ENCODE data around the gene ATP5PD.
"Not testable (repeated sequence)": the region's sequence is repeated elsewhere in the genome, so short reads cannot be mapped to it uniquely, and the experiment has no call there.

Gene ATP5PD

DNA sequence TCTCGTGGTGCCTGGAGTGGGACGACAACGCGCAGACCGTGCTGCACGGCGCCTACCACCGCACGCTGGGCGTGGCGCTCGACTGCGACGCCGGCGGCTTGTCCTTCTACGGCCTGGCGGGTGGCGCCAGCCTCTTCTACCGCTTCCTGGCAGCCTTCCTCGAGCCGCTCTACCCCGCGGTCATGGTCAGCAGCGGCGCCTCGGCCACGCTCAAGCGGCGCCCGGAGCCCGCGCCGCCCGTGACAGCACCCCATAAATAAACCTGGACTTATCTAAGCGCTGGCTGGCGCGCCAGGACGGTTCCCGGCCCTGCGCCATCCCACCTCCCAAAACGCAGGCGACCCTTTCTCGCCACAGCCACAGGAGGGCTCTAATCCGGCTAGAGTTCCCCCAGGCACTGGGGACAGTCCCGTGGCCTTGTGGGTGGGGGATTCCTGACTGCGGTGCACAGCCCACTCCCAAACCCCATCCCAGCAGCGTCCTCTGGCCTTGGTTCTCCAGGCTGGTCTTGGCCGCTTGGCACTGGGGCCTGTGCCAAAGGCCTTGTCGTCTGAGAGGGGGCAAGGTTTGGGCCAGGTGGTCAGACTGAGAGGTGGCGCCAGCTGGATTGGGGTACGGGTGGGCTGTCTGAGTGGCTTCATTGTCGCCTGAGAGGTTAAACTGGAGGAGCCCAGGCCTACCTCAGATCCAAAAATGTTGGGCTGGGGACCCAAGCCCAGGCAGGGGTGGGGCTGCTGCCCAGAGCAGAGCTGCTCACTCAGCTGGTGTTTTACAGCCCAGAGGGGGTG, 30.9 kb upstream of the ATP5PD start:
- no peak for DNase-seq (ENCODE audit: low read depth)

- no peak for DNase-seq (ENCODE audit: low read depth)
These were observed 30.3 kb upstream of the ATP5PD start for GRCh38 chr17:75077072-75077495.

GRCh38 chr17:75075597-75076336, 29.0 kb upstream of the ATP5PD start:
- no peak for DNase-seq (ENCODE audit: low read depth)

DNA sequence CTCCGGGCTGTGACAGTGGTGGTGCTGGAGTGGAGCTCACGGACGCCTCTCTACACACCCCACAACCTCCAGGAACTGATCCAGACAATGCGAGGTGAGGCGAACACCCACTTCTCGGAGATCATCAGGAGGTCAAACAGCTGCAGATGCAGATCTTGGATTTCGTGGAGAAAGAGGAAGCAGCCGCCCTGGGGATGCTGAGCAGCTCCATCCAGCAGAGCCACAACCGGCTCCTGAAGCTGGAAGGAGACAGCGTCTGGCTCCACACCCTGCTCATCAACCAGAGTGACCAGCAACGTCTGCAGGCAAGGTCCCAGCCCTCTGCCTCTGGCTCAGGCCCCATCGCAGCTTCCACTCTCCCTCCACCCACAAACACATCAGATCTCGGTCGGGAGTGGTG, 27.8 kb upstream of the ATP5PD start:
- no peak for DNase-seq (ENCODE audit: low read depth)

DNA sequence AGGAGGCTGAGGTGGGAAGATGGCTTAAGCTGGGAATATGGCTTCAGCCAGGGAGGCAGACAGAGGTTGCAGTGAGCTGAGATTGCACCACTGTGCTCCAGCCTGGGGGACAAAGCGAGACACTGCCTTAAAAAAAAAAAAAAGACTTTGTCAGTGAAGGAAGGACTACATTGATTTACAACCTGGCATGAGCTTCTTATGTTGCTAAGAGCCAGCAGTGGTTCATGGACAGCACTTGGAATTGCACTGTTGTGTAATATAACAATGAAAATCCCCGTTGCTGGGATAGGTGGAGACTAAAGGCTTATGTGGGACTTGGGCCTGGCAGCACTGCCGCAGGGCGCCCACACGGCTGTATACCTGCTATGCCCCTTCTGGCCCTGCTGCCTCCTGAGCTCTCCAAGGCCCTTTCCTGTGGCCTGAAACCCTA, 26.9 kb upstream of the ATP5PD start:
- no peak for DNase-seq (ENCODE audit: low read depth)

DNA sequence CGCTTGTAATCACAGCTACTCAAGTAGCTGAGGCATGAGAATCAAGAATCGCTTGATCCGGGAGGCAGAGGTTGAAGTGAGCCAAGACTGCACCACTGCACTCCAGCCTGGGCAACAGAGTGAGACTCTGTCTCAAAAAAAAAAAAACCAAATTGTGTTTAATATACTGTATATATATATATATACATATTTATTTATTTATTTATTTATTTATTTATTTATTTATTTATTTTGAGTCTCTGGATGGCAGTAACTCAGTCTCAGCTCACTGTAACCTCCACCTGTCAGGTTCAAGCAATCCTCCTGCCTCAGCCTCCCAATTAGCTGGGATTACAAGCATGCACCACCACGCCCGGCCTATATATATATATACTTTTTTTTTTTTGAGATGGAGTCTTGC, 26.1 kb upstream of the ATP5PD start:
- DNase-seq (ENCODE audit: low read depth), result not testable (repeated sequence)

- not testable (repeated sequence) for DNase-seq (ENCODE audit: low read depth)
These were observed 24.9 kb upstream of the ATP5PD start for GRCh38 chr17:75071478-75072271.

GRCh38 chr17:75069783-75070182, 23.0 kb upstream of the ATP5PD start:
- no peak for DNase-seq (ENCODE audit: low read depth)

DNA sequence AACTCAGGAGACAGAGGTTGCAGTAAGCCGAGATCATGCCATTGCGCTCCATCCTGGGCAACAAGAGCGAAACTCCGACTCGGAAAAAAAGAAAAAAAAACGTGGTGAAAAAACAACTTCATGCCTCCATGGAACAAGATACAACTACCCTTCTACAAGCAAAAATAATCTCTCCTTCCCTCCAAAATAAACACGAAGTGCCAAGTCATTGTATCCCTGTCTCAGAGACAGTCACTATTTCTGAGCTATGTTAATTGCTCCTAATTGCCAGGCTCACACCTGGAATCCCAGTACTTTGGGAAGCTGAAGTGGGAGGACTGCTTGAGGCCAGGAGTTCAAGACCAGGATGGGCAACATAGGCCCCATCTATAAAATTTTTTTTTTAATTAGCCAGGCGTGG, 22.0 kb upstream of the ATP5PD start:
- DNase-seq (ENCODE audit: low read depth), result no peak

DNA sequence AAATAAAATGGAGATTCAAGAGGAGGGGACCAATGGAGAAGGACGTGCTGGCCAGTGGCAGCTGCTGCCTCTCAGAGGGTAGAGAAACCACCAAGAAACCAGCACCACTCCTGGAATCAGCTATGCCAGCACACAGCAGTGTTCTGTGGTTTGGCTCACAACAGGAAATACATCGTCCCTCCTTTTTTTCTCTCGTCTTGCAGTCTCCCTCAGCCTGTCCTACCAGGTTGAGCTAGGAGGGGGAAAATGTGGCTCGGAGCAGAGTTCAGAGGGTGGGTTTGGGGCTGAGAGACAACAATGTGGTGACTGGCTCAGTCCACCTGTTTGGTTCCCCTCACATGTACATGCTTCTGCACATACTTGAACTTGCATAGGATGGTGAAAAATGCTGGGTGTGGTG, 21.1 kb upstream of the ATP5PD start:
- no peak for DNase-seq (ENCODE audit: low read depth)

GRCh38 chr17:75065562-75066151, 18.9 kb upstream of the ATP5PD start:
- no peak for DNase-seq (ENCODE audit: low read depth)

DNA sequence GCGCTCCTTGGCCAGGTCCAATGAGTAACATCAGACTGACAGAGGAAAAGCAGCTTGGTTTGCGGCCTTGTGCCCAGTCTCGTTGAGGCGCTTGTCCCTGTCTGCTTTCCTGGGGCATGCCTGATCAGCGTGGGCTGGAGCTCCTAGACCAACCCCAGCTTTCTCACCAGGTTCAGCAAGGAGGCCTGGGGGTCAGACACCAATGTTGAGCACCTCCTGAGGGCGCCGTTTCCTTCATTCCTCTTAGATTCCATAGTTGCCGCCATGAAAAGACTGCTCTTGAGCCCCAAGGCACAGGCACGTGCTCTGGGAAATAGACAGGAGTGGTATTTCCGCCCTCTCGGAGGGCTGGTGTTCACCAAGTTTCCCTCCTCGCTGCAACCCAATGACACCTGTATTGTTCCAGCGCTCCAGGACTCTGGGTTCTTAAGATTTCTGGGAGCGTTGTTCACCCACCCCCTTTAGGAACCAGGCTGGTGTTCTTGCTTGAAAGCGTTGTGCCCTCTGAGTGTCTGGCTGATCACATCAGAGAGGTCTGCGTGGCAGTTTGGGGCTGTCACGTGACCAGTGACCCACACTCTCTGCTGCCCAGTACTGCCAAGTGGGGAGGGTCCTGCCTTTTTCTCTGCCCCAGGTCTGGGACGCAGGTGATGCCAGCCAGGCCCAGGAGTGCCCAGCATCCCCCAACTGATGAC, 18.2 kb upstream of the ATP5PD start:
- DNase-seq (ENCODE audit: low read depth), result no peak

GRCh38 chr17:75064460-75064859, 17.7 kb upstream of the ATP5PD start:
- DNase-seq (ENCODE audit: low read depth), result no peak

DNA sequence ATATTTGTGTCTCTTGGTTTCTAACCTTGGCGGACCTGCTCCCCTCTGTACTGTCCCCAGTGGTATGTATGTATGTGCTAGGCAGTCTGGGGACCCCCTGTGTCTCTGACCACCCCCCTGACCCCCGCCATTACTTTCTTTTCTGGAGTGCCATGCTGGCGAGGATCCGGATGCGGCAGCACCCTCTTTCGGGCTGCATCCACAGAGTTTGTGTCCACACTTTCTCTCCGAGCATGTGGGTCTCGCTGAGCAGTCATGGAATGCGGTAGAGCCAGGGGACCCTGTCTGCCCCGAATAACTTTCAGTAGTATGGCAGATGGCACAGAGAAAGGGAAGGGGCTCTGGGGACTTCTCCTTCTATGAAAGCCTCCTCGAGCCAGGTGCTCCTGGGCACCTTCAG, 17.3 kb upstream of the ATP5PD start:
- no peak for DNase-seq (ENCODE audit: low read depth)

GRCh38 chr17:75063626-75064025, 16.9 kb upstream of the ATP5PD start:
- DNase-seq (ENCODE audit: low read depth), result no peak

- DNase-seq (ENCODE audit: low read depth), result no peak
These were observed 16.4 kb upstream of the ATP5PD start for GRCh38 chr17:75063201-75063600.

DNA sequence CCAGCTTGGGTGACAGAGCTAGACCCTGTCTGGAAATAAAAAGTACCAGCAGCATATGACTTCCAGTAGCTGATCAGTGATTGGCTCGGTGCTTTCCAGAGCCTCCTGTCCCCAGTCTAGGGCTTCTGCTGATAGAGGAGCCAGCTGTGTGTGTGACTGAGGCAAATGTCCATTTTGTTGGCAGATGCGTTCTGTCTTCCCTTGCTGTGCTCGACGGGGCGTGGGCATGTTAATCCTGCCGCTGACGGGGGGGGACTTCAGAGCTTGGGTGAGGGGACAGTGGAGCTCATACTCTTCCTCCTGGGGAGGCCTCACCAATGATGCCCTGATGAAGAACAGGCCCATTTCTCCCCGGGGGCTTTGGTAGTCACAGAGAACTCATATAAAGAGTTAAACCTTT, 14.8 kb upstream of the ATP5PD start:
- DNase-seq (ENCODE audit: low read depth), result no peak

DNA sequence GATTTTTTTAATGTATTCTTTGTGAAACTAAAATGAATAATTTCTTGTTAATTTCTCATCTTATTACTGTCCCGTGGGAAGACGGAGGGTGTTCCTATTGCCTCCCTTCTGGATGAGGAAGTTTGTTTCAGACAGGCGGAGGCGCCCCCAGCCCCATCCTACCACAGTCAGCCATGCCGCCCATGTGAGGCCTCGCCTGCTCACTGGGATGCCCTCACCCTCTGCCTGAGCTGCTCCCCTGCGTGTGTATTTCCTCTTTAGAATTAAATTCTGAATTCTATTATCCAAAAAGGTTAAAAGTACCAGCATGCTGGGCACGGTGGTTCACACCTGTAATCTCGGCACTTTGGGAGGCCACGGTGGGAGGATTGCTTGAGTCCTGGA, 14.3 kb upstream of the ATP5PD start:
- DNase-seq (ENCODE audit: low read depth), result no peak

GRCh38 chr17:75060434-75061054, 13.8 kb upstream of the ATP5PD start:
- DNase-seq (ENCODE audit: low read depth), result no peak

- DNase-seq (ENCODE audit: low read depth), result no peak
These were observed 12.9 kb upstream of the ATP5PD start for GRCh38 chr17:75059369-75060345.

All from stimulated activated CD8-positive, alpha-beta memory T cell treated with anti-CD3 and anti-CD28 coated beads, Interleukin-15, amount 100 ng/mL, for 1 hour (primary cell).